Activated CD4-positive, CD25-positive, alpha-beta regulatory T cell treated with anti-CD3 and anti-CD28 coated beads, Interleukin-2, amount 50 U/mL, for 72 hours (primary cell): Measurements from ENCODE around the gene PRCP.

Experiments
- DNase-seq: peaks from one replicate; pipeline ENCODE4 v3.0.0; 2021

PRCP gene

GRCh38 chr11:82775736-82776346 is 124.4 kb downstream of the PRCP start:
- no peak for DNase-seq

- DNase-seq, result no peak
Observed at GRCh38 chr11:82775218-82775617, 125.0 kb downstream of the PRCP start.
